ENCODE measurements around the gene EGLN1.

The EGLN1 gene

GRCh38 chr1:231326248-231326647 lies 95.8 kb downstream of the EGLN1 start:
- DNase-seq (ENCODE audit: low read depth) = no peak

- DNase-seq (ENCODE audit: low read depth) = no peak
These were observed 97.4 kb downstream of the EGLN1 start for GRCh38 chr1:231324660-231325059.

GRCh38 chr1:231322880-231323530 lies 99.1 kb downstream of the EGLN1 start:
- no peak for DNase-seq (ENCODE audit: low read depth)

- DNase-seq (ENCODE audit: low read depth) = no peak
These were observed 103.0 kb downstream of the EGLN1 start for GRCh38 chr1:231319080-231319479.

GRCh38 chr1:231318568-231318967 lies 103.5 kb downstream of the EGLN1 start:
- no peak for DNase-seq (ENCODE audit: low read depth)

GRCh38 chr1:231318015-231318355 lies 104.1 kb downstream of the EGLN1 start:
- no peak for DNase-seq (ENCODE audit: low read depth)

- no peak for DNase-seq (ENCODE audit: low read depth)
These were observed 104.6 kb downstream of the EGLN1 start for GRCh38 chr1:231317306-231318014.

- no peak for DNase-seq (ENCODE audit: low read depth)
These were observed 106.2 kb downstream of the EGLN1 start for GRCh38 chr1:231315887-231316286.
